IMR-90 (cell line): ENCODE results near the gene OR6B1. TPM values are rescaled to one million over a fixed set of nuclear protein-coding genes. Genes with fewer than 3 reads are reported as not detected.

Source experiments
- ATAC-seq: fragments of 200-7000 bp; cut with Tn5 transposase; 2 replicates; pipeline ENCODE4 v1.9.1; 2020; ENCODE audit warnings: low read depth, mild to moderate bottlenecking, moderate library complexity
- BruUV-seq: library from RNA; stranded (reverse); fragments of 400-500 nt; replicated peaks from 2 replicates; lab custom pipeline; 2021; lab: Mats Ljungman, UMichigan
- CTCF ChIA-PET: fragments of 300-600 bp; formaldehyde crosslinking; extraction: SDS; loops from one replicate; lab custom pipeline; 2021; ENCODE audit warnings: antibody characterized with exemption; lab: Yijun Ruan, JAX
- POLR2A ChIA-PET: fragments of 300-600 bp; sonication (Branson Sonifier 250); formaldehyde crosslinking; loops from one replicate; lab custom pipeline; 2022; ENCODE audit warnings: antibody characterized with exemption; ENCODE audit not compliant: unreplicated experiment; lab: Charles Lee
- DNase-seq: peaks from one replicate; pipeline ENCODE4 v3.0.0; 2013
- H2AFZ ChIP-seq: replicated peaks from 2 replicates; pipeline ENCODE3; 2013; ENCODE audit warnings: low read length, mild to moderate bottlenecking; ENCODE audit not compliant: poor library complexity
- H2AK5ac ChIP-seq: 2 replicates; pipeline ENCODE4 v1.6.1; 2013; ENCODE audit warnings: low read depth, low read length, inconsistent platforms
- H2AK9ac ChIP-seq: replicated peaks from 2 replicates; pipeline ENCODE3; 2013; ENCODE audit warnings: mild to moderate bottlenecking, low read depth, low read length, moderate library complexity; ENCODE audit not compliant: poor library complexity
- H2BK120ac ChIP-seq: 2 replicates; pipeline ENCODE4 v1.6.1; 2013; ENCODE audit warnings: low read depth, low read length, inconsistent platforms
- H2BK15ac ChIP-seq: 3 replicates; pipeline ENCODE4 v1.6.1; 2013; ENCODE audit warnings: low read depth, low read length, inconsistent platforms
- H2BK20ac ChIP-seq: 2 replicates; pipeline ENCODE4 v1.6.1; 2013; ENCODE audit warnings: low read depth, mild to moderate bottlenecking, inconsistent platforms, low read length, moderate library complexity
- H2BK5ac ChIP-seq: 2 replicates; pipeline ENCODE4 v1.6.1; 2013; ENCODE audit warnings: mild to moderate bottlenecking, low read depth, low read length, inconsistent platforms; ENCODE audit not compliant: poor library complexity, severe bottlenecking
- H3K14ac ChIP-seq: replicated peaks from 2 replicates; pipeline ENCODE4 v1.6.1; 2013; ENCODE audit warnings: low read depth, low read length, inconsistent platforms
- H3K18ac ChIP-seq: 2 replicates; pipeline ENCODE4 v1.6.1; 2013; ENCODE audit warnings: low read depth, low read length, control low read depth
- H3K23ac ChIP-seq: 2 replicates; pipeline ENCODE4 v1.6.1; 2013; ENCODE audit warnings: low read depth, low read length, inconsistent platforms
- H3K27ac ChIP-seq: 2 replicates; pipeline ENCODE4 v1.5.1; 2013; ENCODE audit warnings: mild to moderate bottlenecking, control low read depth, low read length; ENCODE audit not compliant: insufficient read depth
- H3K27me3 ChIP-seq: 2 replicates; pipeline ENCODE4 v1.6.1; 2013; ENCODE audit warnings: low read length; ENCODE audit not compliant: control insufficient read depth, insufficient read depth
- H3K36me3 ChIP-seq: 2 replicates; pipeline ENCODE4 v1.6.1; 2013; ENCODE audit warnings: low read length, mixed read lengths; ENCODE audit not compliant: control insufficient read depth, insufficient read depth
- H3K4ac ChIP-seq: 2 replicates; pipeline ENCODE4 v1.6.1; 2013; ENCODE audit warnings: low read depth, low read length, inconsistent platforms
- H3K4me1 ChIP-seq: 2 replicates; pipeline ENCODE4 v1.6.1; 2013; ENCODE audit warnings: low read length, mixed read lengths; ENCODE audit not compliant: control insufficient read depth, insufficient read depth
- H3K4me2 ChIP-seq: 2 replicates; pipeline ENCODE4 v1.6.1; 2013; ENCODE audit warnings: low read depth, mild to moderate bottlenecking, control low read depth, low read length, moderate library complexity
- H3K4me3 ChIP-seq: 2 replicates; pipeline ENCODE4 v1.5.1; 2013; ENCODE audit warnings: low read depth, mild to moderate bottlenecking, control low read depth, low read length, moderate library complexity; ENCODE audit not compliant: insufficient read depth
- H3K56ac ChIP-seq: 2 replicates; pipeline ENCODE4 v1.6.1; 2013; ENCODE audit warnings: low read length, inconsistent platforms; ENCODE audit not compliant: insufficient read depth; ENCODE audit errors: extremely low read depth
- H3K79me1 ChIP-seq, 2 experiments: 2 replicates each; pipeline ENCODE4 v1.6.1; 2013; ENCODE audit warnings: low read length in 2 of 2, inconsistent platforms in 1 of 2, low read depth in 1 of 2
- H3K9ac ChIP-seq: 2 replicates; pipeline ENCODE4 v1.6.1; 2013; ENCODE audit warnings: low read depth, low read length, control low read depth
- H3K9me1 ChIP-seq: 2 replicates; pipeline ENCODE4 v1.6.1; 2013; ENCODE audit warnings: low read length, inconsistent platforms; ENCODE audit not compliant: insufficient read depth
- H3K9me3 ChIP-seq: 2 replicates; pipeline ENCODE4 v1.6.1; 2013; ENCODE audit warnings: low read length; ENCODE audit not compliant: control insufficient read depth, insufficient read depth
- H4K20me1 ChIP-seq: 2 replicates; pipeline ENCODE4 v1.6.1; 2013; ENCODE audit warnings: low read length, inconsistent platforms; ENCODE audit not compliant: insufficient read depth
- H4K5ac ChIP-seq: 2 replicates; pipeline ENCODE4 v1.6.1; 2013; ENCODE audit warnings: mild to moderate bottlenecking, low read depth, low read length, control low read depth
- H4K8ac ChIP-seq, 2 experiments: 2 replicates each; pipeline ENCODE4 v1.6.1; 2013; ENCODE audit warnings: low read depth in 2 of 2, low read length in 2 of 2, control low read depth in 1 of 2, inconsistent platforms in 1 of 2
- H4K91ac ChIP-seq: 2 replicates; pipeline ENCODE4 v1.6.1; 2013; ENCODE audit warnings: low read depth, low read length, inconsistent platforms; ENCODE audit not compliant: insufficient read depth
- CEBPB ChIP-seq: IDR thresholded peaks from 2 replicates; pipeline ENCODE4 v1.6.1; 2012; ENCODE audit warnings: low read depth, low read length, improper control_type of control experiment
- RCOR1 ChIP-seq: IDR thresholded peaks from 2 replicates; pipeline ENCODE4 v1.6.1; 2012; ENCODE audit warnings: mild to moderate bottlenecking, low read length, improper control_type of control experiment; ENCODE audit not compliant: insufficient replicate concordance
- RFX5 ChIP-seq: IDR thresholded peaks from 2 replicates; pipeline ENCODE4 v1.8.0; 2012; ENCODE audit warnings: low read depth, mild to moderate bottlenecking, low read length, moderate library complexity
- WGBS, 2 experiments: methylation state at CpG; one replicate each; pipeline versions ENCODE4 v1.1.5 to v1.1.7; 2013; ENCODE audit warnings: missing lambda C conversion rate in 2 of 2; ENCODE audit not compliant: insufficient read length in 1 of 2; ENCODE audit errors: extremely low coverage in 2 of 2; 5-methylcytosine and 5-hydroxymethylcytosine counted together
- dilution Hi-C: fragments of 300-500 bp; cut with HindIII; formaldehyde crosslinking; loops from one replicate; pipeline ENCODE4 v1.14.3; 2018; ENCODE audit warnings: low sequenced_read_pairs; ENCODE audit not compliant: unreplicated experiment
- in situ Hi-C: fragments of 300-500 bp; cut with MboI; formaldehyde crosslinking; loops from 3 replicates; pipeline ENCODE4 v1.14.3; 2019; ENCODE audit warnings: low sequenced_read_pairs, inconsistent platforms, mixed read lengths
- intact Hi-C: fragments of 100-400 bp; cut with micrococcal nuclease; formaldehyde crosslinking; loops from 2 replicates; pipeline ENCODE4 v1.10.0; 2022
- polyA plus RNA-seq, 3 experiments: library from polyadenylated mRNA; depleted of rRNA; stranded (reverse); fragments of >200 nt; gene quantifications; 2 replicates each; pipeline ENCODE4 v1.2.3, GENCODE V29; 2012; ENCODE audit warnings: low replicate concordance in 1 of 3
- total RNA-seq: library from RNA; depleted of rRNA; stranded (reverse); fragments of >200 nt; gene quantifications from 2 replicates; pipeline ENCODE4 v1.2.3, GENCODE V29; 2012

Gene OR6B1
- total and polyA plus RNA-seq, 2 of the 4 experiments (the other 2 are of a cell fraction): not detected

DNA sequence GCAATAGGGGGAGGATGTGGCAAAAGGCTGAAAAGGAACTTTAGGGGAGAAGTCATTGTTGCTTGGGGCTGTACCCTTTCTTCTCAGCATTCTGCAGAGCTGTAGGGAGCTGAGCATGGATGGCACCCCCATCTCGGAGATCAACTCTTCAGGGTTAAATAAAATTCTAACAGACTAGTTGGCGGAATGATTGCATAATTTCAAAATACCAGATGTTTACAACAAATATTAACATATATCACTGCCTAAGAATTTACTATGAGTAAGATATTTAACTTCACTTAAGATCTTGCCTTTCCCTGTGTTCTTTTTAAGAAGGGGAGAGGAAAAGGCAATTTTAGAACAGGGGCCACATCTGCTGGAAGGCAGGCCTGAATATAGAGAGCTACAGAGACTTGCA, 46.0 kb upstream of the OR6B1 start:
- no peak overlapping the region for H2AK9ac ChIP-seq
- H3K23ac ChIP-seq: no peak overlapping the region
- no peak overlapping the region for H3K4me3 ChIP-seq
- ATAC-seq (peak; percentile 59), DNase-seq (no peak)
- no peak overlapping the region for H3K4ac ChIP-seq
- no peak overlapping the region for H2BK120ac ChIP-seq
- H3K14ac ChIP-seq: no peak overlapping the region
- H3K27me3 ChIP-seq: peaks cover 3% of the 10 kb centered on the region; the same call in 1 of the 2 replicates
- 0 out of 2 replicates have a peak overlapping the region, but pooled peaks have one; percentile 4 for H3K18ac ChIP-seq
- WGBS, 2 experiments: no CpG with 5 or more reads among the region's 2 CpGs
- H2BK20ac ChIP-seq: no peak overlapping the region; the same call in 1 of the 2 replicates
- no peak overlapping the region for H2BK15ac ChIP-seq
- in situ Hi-C loops: no loop called here
- H3K9me3 ChIP-seq: no peaks in the 10 kb centered on the region
- BruUV-seq: no TSS peak
- H3K36me3 ChIP-seq: no peaks in the 10 kb centered on the region
- no peak overlapping the region for H2AFZ ChIP-seq
- ChIA-PET POLR2A (no interaction called here), CTCF (no interaction called here)
- H3K4me2 ChIP-seq: peak overlapping the region; percentile 56
- intact Hi-C loops: loop anchor here (5.0 kb wide), 1 partner anchor 33 kb away; no protein-coding TSS in a partner anchor
- H4K20me1 ChIP-seq: no peaks in the 10 kb centered on the region
- no peak overlapping the region for H3K27ac ChIP-seq
- H4K91ac ChIP-seq: no peak overlapping the region
- H3K9me1 ChIP-seq: no peaks in the 10 kb centered on the region
- no peak for TF ChIP-seq RCOR1
- no peak for TF ChIP-seq RFX5
- peak; percentile 45; the same call in 1 of the 2 replicates for TF ChIP-seq CEBPB
- dilution Hi-C loops: no loop called here
- no peak overlapping the region for H2BK5ac ChIP-seq
- H4K5ac ChIP-seq: no peak overlapping the region
- no peak overlapping the region for H2AK5ac ChIP-seq
- peaks cover 3% of the 10 kb centered on the region; the same call in 1 of the 2 replicates for H3K4me1 ChIP-seq
- no peaks in the 10 kb centered on the region for H3K79me1 ChIP-seq
- no peak overlapping the region for H3K56ac ChIP-seq
- no peak overlapping the region for H4K8ac ChIP-seq
- H3K9ac ChIP-seq: no peak overlapping the region
